GM12878 (cell line): ENCODE measurements around the gene NUP62.

ENCODE experiments used
- BCL11A ChIP-seq: IDR thresholded peaks from 2 replicates; pipeline ENCODE4 v1.6.1; 2011; ENCODE audit warnings: low read depth, low read length
- FOS ChIP-seq: IDR thresholded peaks from 3 replicates; pipeline ENCODE4 v1.6.1; 2011; ENCODE audit warnings: borderline replicate concordance; ENCODE audit not compliant: insufficient read length; ENCODE audit errors: extremely low read depth
- HCFC1 ChIP-seq: fragments of 150-350 bp; IDR thresholded peaks from 2 replicates; pipeline ENCODE4 v1.6.1; 2014; ENCODE audit warnings: low read length
- MYC ChIP-seq: IDR thresholded peaks from 2 replicates; pipeline ENCODE4 v1.6.1; 2011; ENCODE audit warnings: mild to moderate bottlenecking, low read length, moderate library complexity, inconsistent platforms; ENCODE audit not compliant: insufficient read depth, insufficient replicate concordance, insufficient read length, severe bottlenecking
- RB1 ChIP-seq: fragments of 450-650 bp; formaldehyde crosslinking; IDR thresholded peaks from 2 replicates; pipeline ENCODE4 v1.6.1; 2017; ENCODE audit warnings: mild to moderate bottlenecking, borderline replicate concordance
- RCOR1 ChIP-seq: conservative IDR thresholded peaks from 2 replicates; pipeline ENCODE4 v1.6.1; 2012; ENCODE audit warnings: low read depth, low read length, improper control_type of control experiment
- TF ChIP-seq, protein P1 (sequence below), 3 experiments: IDR thresholded peaks in 2 of 3; conservative IDR thresholded peaks in 1 of 3; 2 replicates each; pipeline ENCODE4 v1.5.1; 2011; ENCODE audit warnings: low read depth in 3 of 3, low read length in 3 of 3, mild to moderate bottlenecking in 3 of 3, control low read depth in 2 of 3, moderate library complexity in 2 of 3, inconsistent platforms in 1 of 3, mixed read lengths in 1 of 3; ENCODE audit not compliant: control insufficient read depth in 2 of 3, insufficient read depth in 1 of 3; ENCODE audit errors: extremely low read depth in 1 of 3

DNA sequence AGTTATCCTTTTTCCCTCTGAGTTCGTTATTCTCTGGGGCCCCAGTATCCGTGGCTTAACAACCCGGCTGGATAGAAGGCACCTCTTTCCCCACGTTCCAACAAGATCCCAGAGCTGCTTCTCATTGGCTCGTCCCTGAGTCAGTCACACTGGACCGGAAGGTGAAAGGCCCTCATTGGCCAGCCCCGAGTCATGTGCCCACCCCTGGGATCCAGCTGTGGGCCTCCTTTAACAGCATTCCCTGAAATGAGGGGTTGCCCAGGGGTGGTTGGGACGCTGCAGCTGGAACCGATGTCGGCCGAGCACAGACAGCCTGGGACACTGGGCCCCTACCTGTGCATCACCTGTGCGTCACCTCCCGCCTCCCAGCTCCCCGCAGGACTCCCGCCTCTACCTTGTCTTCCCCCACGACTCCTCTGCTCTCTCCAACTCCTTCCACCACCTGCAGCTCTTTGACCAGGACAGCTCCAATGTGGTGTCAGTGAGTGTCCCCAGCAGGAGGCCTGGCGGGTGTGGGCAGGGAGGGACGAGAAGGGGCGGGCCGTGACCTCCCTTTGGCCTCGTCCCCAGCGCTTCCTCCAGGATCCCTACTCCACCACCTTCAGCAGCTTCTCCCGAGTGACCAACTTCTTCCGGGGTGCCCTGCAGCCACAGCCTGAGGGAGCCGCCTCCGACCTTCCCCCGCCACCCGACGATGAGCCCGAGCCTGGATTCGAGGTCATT lies 47.5 kb downstream of the NUP62 start:
- TF ChIP-seq RCOR1 (no peak), HCFC1 (no peak), FOS (no peak), RB1 (no peak), MYC (no peak), BCL11A (no peak)
- TF ChIP-seq, protein P1, sequence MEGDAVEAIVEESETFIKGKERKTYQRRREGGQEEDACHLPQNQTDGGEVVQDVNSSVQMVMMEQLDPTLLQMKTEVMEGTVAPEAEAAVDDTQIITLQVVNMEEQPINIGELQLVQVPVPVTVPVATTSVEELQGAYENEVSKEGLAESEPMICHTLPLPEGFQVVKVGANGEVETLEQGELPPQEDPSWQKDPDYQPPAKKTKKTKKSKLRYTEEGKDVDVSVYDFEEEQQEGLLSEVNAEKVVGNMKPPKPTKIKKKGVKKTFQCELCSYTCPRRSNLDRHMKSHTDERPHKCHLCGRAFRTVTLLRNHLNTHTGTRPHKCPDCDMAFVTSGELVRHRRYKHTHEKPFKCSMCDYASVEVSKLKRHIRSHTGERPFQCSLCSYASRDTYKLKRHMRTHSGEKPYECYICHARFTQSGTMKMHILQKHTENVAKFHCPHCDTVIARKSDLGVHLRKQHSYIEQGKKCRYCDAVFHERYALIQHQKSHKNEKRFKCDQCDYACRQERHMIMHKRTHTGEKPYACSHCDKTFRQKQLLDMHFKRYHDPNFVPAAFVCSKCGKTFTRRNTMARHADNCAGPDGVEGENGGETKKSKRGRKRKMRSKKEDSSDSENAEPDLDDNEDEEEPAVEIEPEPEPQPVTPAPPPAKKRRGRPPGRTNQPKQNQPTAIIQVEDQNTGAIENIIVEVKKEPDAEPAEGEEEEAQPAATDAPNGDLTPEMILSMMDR (IDR thresholded peaks at IDR 0.05 in 2 of 3, conservative IDR thresholded peaks at IDR 0.05 in 1 of 3; ENCODE audit: control insufficient read depth in 2 of 3, extremely low read depth in 1 of 3, insufficient read depth in 1 of 3, low read depth in 3 of 3, low read length in 3 of 3), result no peak
